Neural crest cell (in vitro differentiated cells): ENCODE results near the gene KIAA1328. TPM values are rescaled to one million over a fixed set of nuclear protein-coding genes. Genes with fewer than 3 reads are reported as not detected.

Source experiments
- DNase-seq: peaks from one replicate; pipeline ENCODE4 v3.0.0; 2021; ENCODE audit warnings: low read depth, mixed read lengths, low spot score
- H3K27ac Mint-ChIP-seq: one replicate; pipeline ENCODE4 v1.8.0; 2021; ENCODE audit warnings: mild to moderate bottlenecking, mixed read lengths; ENCODE audit not compliant: unreplicated experiment
- H3K27me3 Mint-ChIP-seq: 2 replicates; pipeline ENCODE4 v1.8.0; 2021; ENCODE audit warnings: low read depth, mild to moderate bottlenecking, mixed read lengths
- H3K36me3 Mint-ChIP-seq: 2 replicates; pipeline ENCODE4 v1.8.0; 2021; ENCODE audit warnings: low read depth, mild to moderate bottlenecking, mixed read lengths
- H3K4me1 Mint-ChIP-seq: 2 replicates; pipeline ENCODE4 v1.8.0; 2021; ENCODE audit warnings: mixed read lengths
- H3K4me3 Mint-ChIP-seq: one replicate; pipeline ENCODE4 v1.8.0; 2021; ENCODE audit warnings: mild to moderate bottlenecking, mixed read lengths
- H3K9me3 Mint-ChIP-seq: 2 replicates; pipeline ENCODE4 v1.8.0; 2021; ENCODE audit warnings: mixed read lengths
- CTCF ChIP-seq: fragments of 200-600 bp; sonication (generic); conservative IDR thresholded peaks from 2 replicates; pipeline ENCODE4 v1.5.0; 2021; ENCODE audit warnings: antibody characterized with exemption, mild to moderate bottlenecking
- total RNA-seq: library from RNA; stranded (reverse); gene quantifications from 2 replicates; pipeline ENCODE4 v1.2.1, GENCODE V29; 2021

KIAA1328 gene
- total RNA-seq, 1 donor from 2014 or later, result 12.3 TPM

- H3K4me3 Mint-ChIP-seq, result peak overlapping the region; percentile 48
- no peak for TF ChIP-seq CTCF
These were observed 2.2 kb downstream of the KIAA1328 start for GRCh38 chr18:36831139-36831538.

GRCh38 chr18:36833120-36833519, 4.2 kb downstream of the KIAA1328 start:
- no peak for DNase-seq
- Mint-ChIP-seq H3K27me3 (no peaks in the 10 kb centered on the region), H3K36me3 (peaks cover 11% of the 10 kb centered on the region), H3K27ac (no peak overlapping the region), H3K9me3 (no peaks in the 10 kb centered on the region), H3K4me1 (peaks cover 32% of the 10 kb centered on the region), H3K4me3 (no peak overlapping the region)
- no peak for TF ChIP-seq CTCF

More at GRCh38 chr18:36831139-36831538, 2.2 kb downstream of the KIAA1328 start:
- Mint-ChIP-seq H3K27me3 (no peaks in the 10 kb centered on the region), H3K36me3 (peaks cover 9% of the 10 kb centered on the region), H3K27ac (no peak overlapping the region), H3K4me1 (peaks cover 46% of the 10 kb centered on the region), H3K9me3 (no peaks in the 10 kb centered on the region)
- DNase-seq, result no peak

- TF ChIP-seq CTCF, result no peak
- Mint-ChIP-seq H3K36me3 (peaks cover 26% of the 10 kb centered on the region), H3K27ac (no peak overlapping the region), H3K27me3 (no peaks in the 10 kb centered on the region), H3K4me3 (no peak overlapping the region), H3K4me1 (peaks cover 11% of the 10 kb centered on the region), H3K9me3 (peaks cover 3% of the 10 kb centered on the region)
- DNase-seq, result no peak
These were observed 7.0 kb downstream of the KIAA1328 start for GRCh38 chr18:36835927-36836326.

GRCh38 chr18:36839835-36840234, 10.9 kb downstream of the KIAA1328 start:
- Mint-ChIP-seq H3K36me3 (peaks cover 26% of the 10 kb centered on the region), H3K27me3 (no peaks in the 10 kb centered on the region), H3K4me3 (no peak overlapping the region), H3K9me3 (peaks cover 3% of the 10 kb centered on the region), H3K4me1 (no peaks in the 10 kb centered on the region), H3K27ac (no peak overlapping the region)
- no peak for TF ChIP-seq CTCF
- no peak for DNase-seq

GRCh38 chr18:36843199-36843598, 14.3 kb downstream of the KIAA1328 start:
- no peak overlapping the region for H3K27ac Mint-ChIP-seq
- H3K4me3 Mint-ChIP-seq, result no peak overlapping the region
- peaks cover 4% of the 10 kb centered on the region for H3K4me1 Mint-ChIP-seq
- no peak for DNase-seq
- H3K27me3 Mint-ChIP-seq, result no peaks in the 10 kb centered on the region
- peaks cover 3% of the 10 kb centered on the region for H3K9me3 Mint-ChIP-seq
- TF ChIP-seq CTCF, result no peak
- H3K36me3 Mint-ChIP-seq, result peaks cover 15% of the 10 kb centered on the region

GRCh38 chr18:36843784-36844183, 14.9 kb downstream of the KIAA1328 start:
- Mint-ChIP-seq H3K27me3 (no peaks in the 10 kb centered on the region), H3K4me3 (no peak overlapping the region), H3K4me1 (peaks cover 4% of the 10 kb centered on the region), H3K27ac (no peak overlapping the region), H3K36me3 (peaks cover 12% of the 10 kb centered on the region), H3K9me3 (peaks cover 3% of the 10 kb centered on the region)
- DNase-seq, result no peak
- peak; percentile 14 for TF ChIP-seq CTCF
